HL-60/S4 treated with phorbol 12-myristate 13-acetate at 8.2 ng/mL for 4 days and 3 days (cell line): Measurements from ENCODE around the gene FGD4.

Source experiments
- in situ Hi-C: fragments of 300-500 bp; cut with MboI; formaldehyde crosslinking; loops from 2 replicates; pipeline ENCODE4 v1.15.0; 2022; ENCODE audit warnings: low sequenced_read_pairs

FGD4 gene

GRCh38 chr12:32451816-32452215, 52.5 kb downstream of the FGD4 start:
- in situ Hi-C loops = loop anchor here (10.0 kb wide), 2 partner anchors 193 to 223 kb away; partner anchors contain the start of gene DNM1L

GRCh38 chr12:32454075-32454474, 54.7 kb downstream of the FGD4 start:
- in situ Hi-C loops = loop anchor here (10.0 kb wide), 2 partner anchors 191 to 221 kb away; partner anchors contain the start of gene DNM1L

- in situ Hi-C loops = loop anchor here (10.0 kb wide), 2 partner anchors 190 to 220 kb away; partner anchors contain the start of gene DNM1L
These were observed 55.5 kb downstream of the FGD4 start for GRCh38 chr12:32454866-32455265.

GRCh38 chr12:32455607-32456071, 56.3 kb downstream of the FGD4 start:
- in situ Hi-C loops = loop anchor here (10.0 kb wide), 2 partner anchors 189 to 219 kb away; partner anchors contain the start of gene DNM1L

GRCh38 chr12:32457251-32458025, 58.1 kb downstream of the FGD4 start:
- in situ Hi-C loops = loop anchor here (10.0 kb wide), 2 partner anchors 187 to 217 kb away; partner anchors contain the start of gene DNM1L

- in situ Hi-C loops = no loop called here
These were observed 61.3 kb downstream of the FGD4 start for GRCh38 chr12:32460638-32461037.

- in situ Hi-C loops = no loop called here
These were observed 63.5 kb downstream of the FGD4 start for GRCh38 chr12:32462908-32463307.

- in situ Hi-C loops = no loop called here
These were observed 66.8 kb downstream of the FGD4 start for GRCh38 chr12:32466187-32466586.

- in situ Hi-C loops = no loop called here
These were observed 67.8 kb downstream of the FGD4 start for GRCh38 chr12:32466986-32467711.

GRCh38 chr12:32467959-32468863, 68.9 kb downstream of the FGD4 start:
- in situ Hi-C loops = no loop called here

GRCh38 chr12:32470936-32471470, 71.6 kb downstream of the FGD4 start:
- in situ Hi-C loops = no loop called here

GRCh38 chr12:32471591-32472001, 72.2 kb downstream of the FGD4 start:
- in situ Hi-C loops = no loop called here

GRCh38 chr12:32475724-32476123, 76.4 kb downstream of the FGD4 start:
- in situ Hi-C loops = no loop called here

GRCh38 chr12:32476446-32476845, 77.1 kb downstream of the FGD4 start:
- in situ Hi-C loops = no loop called here

GRCh38 chr12:32477714-32478113, 78.4 kb downstream of the FGD4 start:
- in situ Hi-C loops = no loop called here

- in situ Hi-C loops = no loop called here
These were observed 78.8 kb downstream of the FGD4 start for GRCh38 chr12:32478166-32478565.

- in situ Hi-C loops = no loop called here
These were observed 79.7 kb downstream of the FGD4 start for GRCh38 chr12:32478858-32479725.

- in situ Hi-C loops = no loop called here
These were observed 82.9 kb downstream of the FGD4 start for GRCh38 chr12:32482226-32482625.

- in situ Hi-C loops = no loop called here
These were observed 84.1 kb downstream of the FGD4 start for GRCh38 chr12:32483499-32483898.
